Left colon (tissue), 2 donors: ENCODE data around the gene SFXN1. TPM values are rescaled to one million over a fixed set of nuclear protein-coding genes. Genes with fewer than 3 reads are reported as not detected.

ENCODE experiments used
- ATAC-seq: fragments of 200-7000 bp; cut with Tn5 transposase; one replicate; pipeline ENCODE4 v1.9.1; 2020; ENCODE audit warnings: mild to moderate bottlenecking, moderate library complexity
- DNase-seq, 2 donors: peaks; one replicate each; pipeline ENCODE4 v3.0.0-alpha.2; 2020
- intact Hi-C, 2 donors: fragments of 100-400 bp; cut with DNase I in 1 of 2; cut with micrococcal nuclease in 1 of 2; formaldehyde crosslinking; loops; one replicate each; pipeline versions ENCODE4 v1.11.2 to v1.14.0; 2022; cut with DNase I, micrococcal nuclease
- total RNA-seq, 2 donors: library from RNA; stranded (reverse); fragmentation: NEBNext Ultra II Directional; extraction: Animal tissue kit (Norgen Biotek cat#: 25700); gene quantifications; one replicate each; pipeline ENCODE4 v1.2.1, GENCODE V29; 2021
- donor health status: DM: no; HTN: no; CAD: no.
- donor health status: DM: yes; HTN: yes; CAD: no.

SFXN1 gene
- total RNA-seq, 2 donors from 2014 or later: 82.8 to 113 TPM

DNA sequence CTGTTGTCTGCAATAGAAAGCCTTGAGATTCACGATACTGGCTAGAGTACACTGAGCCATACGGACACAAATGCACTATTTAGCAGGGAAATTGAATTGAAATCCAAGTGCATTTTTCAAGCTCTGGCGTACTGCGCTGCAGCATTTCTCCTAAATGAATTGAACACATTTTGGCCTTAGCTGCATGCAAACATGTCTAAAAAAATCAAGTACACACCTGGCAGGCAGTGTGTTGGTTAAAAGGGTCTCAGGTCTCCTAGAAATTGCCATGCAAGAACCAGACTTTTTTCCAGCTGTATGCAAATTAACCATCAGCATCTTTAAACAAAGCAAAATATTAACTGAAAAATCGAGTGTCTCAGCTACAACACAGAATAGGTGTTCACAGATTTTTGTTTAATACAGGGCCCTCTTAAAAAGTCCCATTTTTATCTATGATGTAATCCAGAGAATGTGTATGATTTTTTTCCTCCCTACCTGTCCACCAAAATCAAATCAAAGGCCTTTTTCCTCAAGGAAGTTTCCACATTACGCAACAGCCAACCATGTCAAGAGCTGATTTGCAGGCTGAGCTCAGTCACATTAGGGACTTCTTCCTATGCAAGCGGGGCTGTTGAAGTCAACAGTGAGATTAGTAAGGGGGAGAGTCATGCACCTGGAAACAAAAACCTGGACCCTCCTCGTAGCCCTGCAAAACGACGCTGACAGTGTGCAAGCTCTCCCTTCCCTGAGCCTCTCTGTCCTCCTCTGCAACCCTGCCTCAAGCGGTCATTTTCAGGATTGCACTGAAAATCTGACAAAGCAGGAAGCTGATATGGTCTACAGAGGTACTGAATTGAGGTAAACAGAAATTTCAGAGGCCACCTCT is 14.1 kb upstream of the SFXN1 start:
- intact Hi-C loops: no loop called here
- peak in 1 of 2 donors; percentile 56 for DNase-seq
- peak; percentile 95 for ATAC-seq

DNA sequence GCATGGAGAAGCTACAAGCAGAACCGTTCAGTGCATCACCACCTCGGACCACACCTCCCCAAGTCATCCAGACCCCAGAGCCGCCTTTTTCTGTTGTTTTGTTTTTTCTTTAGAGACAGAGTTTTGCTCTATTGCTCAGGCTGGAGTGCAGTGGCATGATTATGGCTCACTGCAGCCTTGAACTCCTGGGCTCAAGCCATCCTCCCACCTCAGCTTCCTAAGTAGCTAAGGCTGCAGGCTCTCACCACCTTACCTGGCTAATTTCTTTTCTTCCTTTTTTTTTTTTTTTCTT is 13.5 kb upstream of the SFXN1 start:
- ATAC-seq: peak; percentile 11
- intact Hi-C loops: no loop called here

DNA sequence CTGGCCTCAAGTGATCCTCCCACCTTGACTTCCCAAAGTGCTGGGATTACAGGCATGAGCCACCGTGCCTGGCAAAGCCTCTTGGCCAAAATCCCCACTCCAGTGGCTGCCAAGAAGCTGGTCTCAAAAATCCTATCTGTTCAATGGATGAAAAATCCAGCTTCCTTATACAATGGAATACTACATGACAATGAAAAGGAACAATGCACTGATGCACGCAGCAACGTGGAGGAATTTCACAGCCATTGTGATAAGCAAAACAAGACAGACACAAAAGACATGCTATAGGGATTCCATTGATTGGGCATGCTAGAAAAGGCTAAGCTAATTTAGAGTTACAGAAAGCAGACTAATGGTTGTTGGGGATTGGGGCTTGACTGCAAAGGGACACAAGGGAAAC is 13.1 kb upstream of the SFXN1 start:
- intact Hi-C loops: no loop called here
- no peak for ATAC-seq
- no peak for DNase-seq

More for the DNA sequence above, 13.5 kb upstream of the SFXN1 start:
- no peak for DNase-seq

DNA sequence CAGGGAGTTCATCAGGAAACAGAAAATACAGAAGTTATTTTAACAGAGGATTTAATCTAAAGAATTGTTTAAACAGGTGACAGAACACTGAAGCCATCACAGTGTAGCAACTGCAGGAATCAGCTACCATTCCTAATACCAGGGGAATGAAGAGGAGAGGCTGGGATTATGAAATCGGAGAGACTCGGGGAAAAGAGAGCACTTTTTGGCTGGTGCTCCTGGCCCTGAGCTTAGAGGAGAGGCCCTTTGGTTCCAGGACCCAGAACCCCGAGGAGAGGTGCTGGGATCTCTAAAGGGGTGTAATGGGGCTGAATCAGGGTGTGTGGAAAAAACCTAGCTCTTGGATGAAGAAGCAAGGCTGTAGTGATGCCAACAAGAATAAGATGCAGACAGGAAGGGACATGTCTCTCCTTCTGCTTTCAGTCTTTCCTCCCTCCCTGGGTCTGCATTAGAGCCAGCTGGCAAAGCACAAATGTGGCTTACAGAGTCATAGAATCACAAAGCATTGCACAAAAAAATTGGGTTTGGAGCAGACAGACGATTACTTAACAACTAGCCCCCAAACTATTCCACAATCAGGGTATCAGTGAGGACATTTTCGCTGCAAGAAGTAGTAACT is 11.6 kb upstream of the SFXN1 start:
- DNase-seq: no peak
- no peak for ATAC-seq
- intact Hi-C loops: no loop called here

DNA sequence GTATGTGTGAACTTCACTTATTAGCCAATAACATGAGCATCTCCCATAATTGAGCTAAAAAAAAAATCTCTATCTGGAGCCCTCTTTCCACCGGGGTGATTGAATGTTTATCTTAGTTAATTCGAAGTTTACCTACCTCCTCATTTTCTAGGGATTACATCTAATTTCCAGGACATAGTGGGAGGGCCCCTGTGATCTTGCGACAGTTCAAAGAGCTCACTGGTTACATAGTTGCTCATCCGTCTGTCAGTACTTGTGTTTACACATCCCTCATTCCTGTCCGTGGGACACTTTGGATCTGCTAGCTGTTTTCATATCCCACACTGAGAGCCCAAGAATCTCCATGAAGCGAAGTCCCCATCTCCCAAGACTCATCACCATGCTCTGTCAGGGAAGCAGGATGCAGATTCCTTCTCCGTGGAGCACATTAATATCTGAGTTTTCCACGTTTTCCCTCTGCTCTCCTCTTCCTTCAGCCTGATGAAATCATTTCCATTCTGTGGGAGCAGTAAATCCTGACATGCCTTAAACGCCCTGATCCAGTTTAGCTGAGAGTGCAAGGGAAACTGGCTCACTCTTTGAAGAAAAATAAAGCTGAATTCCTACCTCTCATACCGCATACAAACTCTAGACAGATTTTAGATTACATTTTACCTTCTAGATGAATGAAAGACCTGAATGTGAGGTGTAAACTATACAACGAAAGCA is 10.2 kb upstream of the SFXN1 start:
- ATAC-seq (no peak), DNase-seq (no peak)
- intact Hi-C loops: no loop called here

DNA sequence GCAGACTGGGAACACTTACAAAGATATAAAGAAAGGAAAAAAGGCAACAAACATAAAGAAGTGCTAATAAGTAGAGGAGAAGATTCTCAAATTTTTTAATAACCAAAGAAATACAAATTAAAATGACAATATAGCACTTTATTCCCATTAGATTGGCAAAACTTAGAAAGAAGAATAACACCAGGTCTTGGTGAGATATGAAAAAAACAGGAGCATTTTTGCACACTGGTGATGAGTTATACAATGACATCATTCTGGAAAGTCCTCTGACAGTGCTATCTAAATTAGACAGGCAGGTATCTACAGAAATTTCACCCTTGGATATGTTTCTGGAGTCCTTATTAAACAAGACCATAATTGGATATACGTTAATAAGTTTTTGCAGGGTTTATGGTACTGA is 9.5 kb upstream of the SFXN1 start:
- DNase-seq: no peak
- intact Hi-C loops: no loop called here
- no peak for ATAC-seq

DNA sequence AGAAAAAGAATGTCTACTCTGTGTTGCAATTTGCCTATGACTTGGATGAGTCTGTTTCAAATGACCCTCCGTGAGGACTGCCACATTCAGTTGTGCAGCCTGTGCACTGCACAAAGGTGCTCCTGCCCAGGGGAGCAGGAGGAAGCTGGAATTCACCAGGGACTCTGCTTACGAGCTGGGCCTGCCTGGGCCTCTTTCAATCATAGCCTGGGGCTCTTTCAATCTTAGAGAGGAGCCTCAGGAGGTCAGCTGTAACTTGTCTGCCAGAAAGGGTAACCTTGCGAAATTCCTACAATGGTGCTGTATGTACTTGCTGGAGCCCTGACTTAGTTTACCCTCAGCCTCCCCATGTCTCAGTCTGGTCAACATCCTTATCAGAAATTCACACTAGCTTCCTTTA is 8.4 kb upstream of the SFXN1 start:
- intact Hi-C loops: no loop called here
- DNase-seq: no peak
- no peak for ATAC-seq

DNA sequence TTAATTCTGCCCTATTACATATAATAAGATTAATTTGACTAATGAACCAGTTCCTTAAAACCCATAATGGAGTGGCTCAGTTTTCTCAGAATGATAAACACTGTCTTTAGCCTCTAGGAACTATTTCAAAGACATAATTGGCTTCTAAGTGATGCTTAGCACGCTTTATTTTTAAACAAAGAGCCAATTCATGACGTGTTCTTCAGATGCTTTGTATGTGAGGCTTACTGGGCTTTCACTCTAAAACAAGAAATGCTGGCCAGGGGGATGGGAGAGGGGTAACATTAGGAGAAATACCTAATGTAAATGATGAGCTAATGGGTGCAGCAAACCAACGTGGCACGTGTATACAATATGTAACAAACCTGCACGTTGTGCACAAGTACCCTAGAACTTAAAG is 7.6 kb upstream of the SFXN1 start:
- intact Hi-C loops: no loop called here
- ATAC-seq: no peak
- DNase-seq: no peak

DNA sequence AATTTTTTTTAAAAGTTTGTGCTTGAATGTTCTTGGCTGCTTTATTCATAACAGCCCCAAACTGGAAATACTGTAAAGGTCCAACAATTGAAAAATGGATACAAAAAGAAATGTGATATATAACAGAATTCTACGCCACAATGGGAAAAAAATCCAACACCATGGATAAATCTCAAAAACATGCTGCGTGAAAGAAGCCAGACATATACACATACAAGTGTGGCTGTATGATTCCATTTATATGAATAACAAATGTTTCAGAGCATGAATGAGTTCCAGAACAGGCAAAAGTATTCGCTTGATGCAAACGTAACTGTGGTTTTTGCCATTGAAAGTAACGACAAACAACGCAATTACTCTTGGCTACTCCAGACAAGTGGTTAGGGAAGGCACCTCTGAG is 7.2 kb upstream of the SFXN1 start:
- ATAC-seq: no peak
- intact Hi-C loops: no loop called here
- no peak for DNase-seq

DNA sequence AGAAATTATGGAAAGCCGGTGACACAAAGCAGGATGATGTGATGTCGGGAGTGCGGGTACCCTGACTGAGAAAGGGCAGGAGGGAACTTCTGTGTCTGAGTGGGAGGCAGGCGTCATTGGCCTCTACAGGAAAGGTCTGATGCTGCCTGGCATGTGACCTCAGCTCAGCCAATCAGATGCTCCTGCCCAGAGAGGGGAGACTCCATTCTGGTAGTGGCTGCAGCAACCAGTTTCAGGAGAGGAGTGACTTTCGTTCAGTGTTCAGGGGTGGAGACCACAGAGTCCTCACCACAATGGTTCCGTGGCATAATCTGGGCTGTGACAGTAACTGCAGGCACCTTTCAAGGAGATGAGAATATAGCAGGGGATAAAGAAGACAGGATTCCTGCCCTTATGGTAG is 6.7 kb upstream of the SFXN1 start:
- ATAC-seq: no peak
- intact Hi-C loops: no loop called here
- no peak for DNase-seq

DNA sequence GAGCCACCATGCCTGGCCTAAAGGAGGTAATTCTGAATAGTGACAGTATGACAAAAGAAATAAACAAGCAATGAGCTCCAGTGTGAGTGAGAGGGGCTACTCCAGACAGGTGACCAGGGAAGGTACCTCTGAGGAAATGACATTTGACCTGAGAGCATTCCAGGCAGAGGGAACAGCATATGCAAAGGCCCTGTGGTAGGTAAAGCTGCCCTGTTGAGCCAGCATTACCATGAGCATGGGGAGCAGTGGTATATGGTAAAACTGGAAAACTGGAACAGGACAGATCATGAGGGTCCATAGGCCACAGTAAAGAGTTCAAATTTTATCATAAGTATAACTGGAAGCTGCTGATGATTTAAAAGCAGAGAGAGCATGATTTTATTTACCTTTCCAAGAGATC is 6.0 kb upstream of the SFXN1 start:
- intact Hi-C loops: no loop called here
- ATAC-seq: no peak
- no peak for DNase-seq

DNA sequence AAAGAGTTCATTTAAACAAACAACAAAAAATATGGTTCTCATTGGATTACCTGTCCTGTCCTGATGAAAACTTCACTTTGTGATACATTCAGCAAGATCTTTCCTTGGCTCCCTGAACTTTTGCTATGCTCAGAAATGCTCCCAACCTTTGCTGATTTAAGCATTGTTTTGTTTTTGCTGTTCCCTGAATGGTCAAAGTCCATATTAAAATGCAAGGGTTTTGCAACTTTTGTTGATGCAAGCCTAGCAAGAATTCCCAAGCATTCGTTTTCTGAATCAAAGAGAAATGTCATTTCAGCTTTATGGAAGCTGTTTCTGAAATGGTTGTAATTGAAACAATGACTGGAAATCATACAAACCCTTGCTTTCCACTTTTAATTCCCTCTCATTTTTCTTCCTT is 3.1 kb upstream of the SFXN1 start:
- ATAC-seq (no peak), DNase-seq (no peak)
- intact Hi-C loops: no loop called here

DNA sequence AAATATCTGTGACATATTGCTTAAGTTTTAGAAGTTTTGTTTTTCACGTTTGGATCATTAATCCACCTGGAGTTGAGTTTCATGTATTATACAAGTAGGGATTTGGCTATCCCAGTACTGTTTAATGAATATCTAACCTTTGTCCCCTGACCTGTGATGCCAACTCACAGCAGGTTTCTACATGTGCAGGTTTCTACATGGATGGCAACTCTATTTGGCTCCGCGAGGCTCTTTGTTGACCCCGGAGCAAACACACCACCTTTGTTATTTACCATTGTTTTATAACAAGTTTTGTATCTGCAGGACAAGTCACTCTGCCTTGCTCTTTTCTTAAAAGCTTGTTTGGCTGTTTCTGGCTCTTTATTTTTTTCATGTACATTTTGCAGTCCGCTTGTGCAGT is 920 bp upstream of the SFXN1 start:
- no peak for DNase-seq
- intact Hi-C loops: no loop called here
- no peak for ATAC-seq

DNA sequence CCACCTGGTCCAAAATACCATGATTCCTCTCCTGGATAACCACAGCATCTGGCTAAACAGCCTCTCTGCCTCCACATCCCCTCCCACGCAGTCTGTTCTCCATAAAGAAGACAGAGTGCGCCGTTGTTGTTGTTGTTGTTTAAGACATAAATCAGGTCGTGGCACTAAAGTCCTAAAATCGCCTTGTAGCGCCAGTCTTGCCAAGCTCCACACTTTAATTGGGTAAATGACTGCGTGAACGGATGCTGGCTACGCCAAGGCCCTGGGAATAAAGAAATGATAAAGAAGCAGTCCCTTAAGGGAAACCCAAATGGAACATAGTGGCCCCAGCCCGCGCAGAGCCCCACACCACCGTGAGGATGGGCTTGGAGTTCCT is 364 bp upstream of the SFXN1 start:
- DNase-seq (no peak), ATAC-seq (no peak)
- intact Hi-C loops: no loop called here

DNA sequence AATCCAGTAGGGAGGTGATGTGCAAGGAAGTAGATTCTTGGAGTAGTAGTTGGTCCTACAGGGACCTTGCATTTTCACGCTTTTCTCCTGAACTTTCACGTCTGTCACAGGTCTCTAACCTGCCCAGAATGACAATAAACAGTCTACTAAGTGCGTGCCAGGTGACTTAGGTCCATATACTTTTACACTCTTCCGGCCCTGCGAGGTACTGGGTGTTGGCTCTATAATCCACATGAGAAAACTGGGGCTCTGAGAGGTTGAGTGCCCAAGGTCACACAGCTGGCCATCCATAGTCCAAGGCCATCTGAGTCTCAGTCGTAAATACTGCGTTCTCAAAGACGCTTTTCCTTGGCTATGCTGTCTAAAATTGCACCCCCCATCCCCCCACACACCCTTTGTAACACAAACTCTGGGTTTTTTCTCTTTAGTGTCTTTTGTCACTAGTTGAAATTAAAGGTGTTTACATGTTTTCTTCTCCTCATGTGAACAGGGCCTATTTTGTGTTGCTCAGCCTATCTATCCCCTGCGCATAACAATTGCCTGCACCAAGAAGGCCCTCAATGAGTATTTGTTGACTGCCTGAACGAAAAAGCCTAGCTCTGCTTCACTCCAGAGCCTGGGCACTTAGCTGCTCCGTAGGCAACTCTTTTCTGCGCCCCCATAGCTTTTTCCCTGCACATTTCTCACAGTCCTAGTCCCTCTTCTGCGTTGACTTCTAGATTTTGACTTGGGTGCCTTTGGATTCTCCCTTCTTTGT is 943 bp downstream of the SFXN1 start:
- DNase-seq: peak; percentile 60 to 65
- ATAC-seq: peak; percentile 85
- intact Hi-C loops: no loop called here

DNA sequence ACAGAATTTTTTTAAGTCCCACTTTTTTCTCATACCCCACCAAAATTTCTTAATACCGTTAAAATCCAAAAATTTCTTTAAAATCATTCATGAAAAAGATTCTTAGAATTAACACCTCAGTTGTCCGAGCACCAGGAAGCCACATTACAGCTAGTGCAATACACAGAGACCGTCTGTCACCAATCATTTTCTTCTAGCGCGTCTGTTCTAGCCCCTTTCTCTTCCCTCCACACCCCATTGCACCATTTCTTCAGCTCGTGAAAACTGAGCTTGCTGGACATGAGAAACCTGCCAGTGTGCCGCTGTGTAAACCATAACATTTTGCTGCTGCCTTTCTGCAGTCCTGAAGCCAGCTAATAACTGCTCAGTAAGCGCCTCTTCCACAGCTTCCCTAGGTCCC is 5.0 kb downstream of the SFXN1 start:
- DNase-seq (no peak), ATAC-seq (no peak)
- intact Hi-C loops: no loop called here

DNA sequence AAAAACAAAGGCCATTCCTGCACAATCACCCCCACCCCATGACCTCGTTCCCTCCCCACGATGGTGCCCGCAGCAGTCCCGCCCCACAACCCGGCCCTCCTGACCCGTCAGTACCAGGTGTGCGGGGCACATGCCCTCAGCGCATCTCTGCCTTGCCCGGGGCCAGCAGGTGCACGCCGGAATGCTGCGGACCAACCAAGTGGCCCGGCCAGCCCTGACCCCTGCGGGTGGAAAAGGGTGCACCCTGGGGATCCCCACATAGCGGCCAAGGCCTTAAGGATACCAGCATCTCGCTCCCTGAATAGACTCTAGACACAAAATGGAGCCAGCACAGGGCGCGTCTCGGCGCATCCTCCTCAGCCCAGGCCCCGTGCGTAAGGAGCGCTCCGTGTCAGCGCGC is 6.0 kb downstream of the SFXN1 start:
- ATAC-seq: no peak
- DNase-seq: no peak
- intact Hi-C loops: no loop called here

DNA sequence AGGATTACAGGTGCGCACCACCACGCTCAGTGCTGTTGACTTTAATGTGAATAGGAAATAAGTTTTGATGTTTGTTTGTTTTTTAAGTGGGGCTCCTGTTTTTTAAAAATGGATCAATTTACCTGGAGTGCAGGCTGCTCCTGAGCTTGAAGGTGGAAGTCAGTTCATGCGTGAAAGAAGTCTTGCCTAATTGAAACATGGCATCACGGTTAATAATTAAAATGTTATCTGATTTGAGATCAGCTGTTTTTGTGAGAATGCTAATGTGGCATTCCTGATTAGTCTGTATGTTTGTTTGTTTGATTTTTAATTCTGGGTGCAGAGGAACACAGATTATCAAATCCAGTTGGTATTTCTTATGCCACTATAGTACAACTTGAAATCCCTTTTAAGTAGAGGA is 6.5 kb downstream of the SFXN1 start:
- no peak for DNase-seq
- intact Hi-C loops: no loop called here
- no peak for ATAC-seq

DNA sequence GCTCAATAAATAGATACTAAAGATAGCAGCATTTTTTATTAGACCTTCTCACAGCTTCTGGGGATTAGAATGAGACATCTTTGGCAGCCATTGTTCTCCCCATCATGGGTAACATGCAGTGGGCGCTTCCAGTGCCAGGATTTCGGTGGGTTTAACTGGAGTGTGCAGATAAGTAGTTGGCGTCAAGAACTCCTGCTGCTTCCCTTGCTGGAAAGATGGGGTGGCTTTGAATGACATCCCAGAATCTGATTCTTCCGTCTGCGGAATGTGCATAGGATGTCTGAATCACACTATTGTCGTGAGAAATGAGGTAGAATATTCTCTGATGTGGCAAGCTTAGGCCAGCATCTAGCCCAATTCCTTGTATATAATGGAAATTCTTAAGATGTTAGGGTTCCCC is 7.3 kb downstream of the SFXN1 start:
- DNase-seq: no peak
- intact Hi-C loops: no loop called here
- ATAC-seq: no peak
